GM21528 (cell line): Measurements from ENCODE around the gene KY.

Experiments used
- ATAC-seq: cut with Tn5 transposase; IDR thresholded peaks from one replicate; pipeline ENCODE4 v1.9.1; 2021; ENCODE audit warnings: mild to moderate bottlenecking, moderate library complexity; ENCODE audit not compliant: unreplicated experiment, low FRiP score

KY gene

GRCh38 chr3:134650431-134651346 is at the start of gene KY:
TSS of gene KY (minus strand) at chr3:134651022. CDS start at chr3:134650960, 62 bp downstream.
- ATAC-seq, result no peak

GRCh38 chr3:134699721-134700120 is 48.9 kb upstream of the KY start:
- no peak for ATAC-seq

GRCh38 chr3:134699141-134699711 is 48.4 kb upstream of the KY start:
- ATAC-seq, result no peak

- ATAC-seq, result no peak
These were observed 47.2 kb upstream of the KY start for GRCh38 chr3:134697830-134698689.

GRCh38 chr3:134696155-134696554 is 45.3 kb upstream of the KY start:
- ATAC-seq, result no peak

GRCh38 chr3:134694946-134695543 is 44.2 kb upstream of the KY start:
- ATAC-seq, result no peak

GRCh38 chr3:134694466-134694865 is 43.6 kb upstream of the KY start:
- no peak for ATAC-seq

- ATAC-seq, result no peak
These were observed 43.0 kb upstream of the KY start for GRCh38 chr3:134693804-134694203.

GRCh38 chr3:134693226-134693625 is 42.4 kb upstream of the KY start:
- no peak for ATAC-seq

GRCh38 chr3:134690226-134690625 is 39.4 kb upstream of the KY start:
- no peak for ATAC-seq

GRCh38 chr3:134687642-134688041 is 36.8 kb upstream of the KY start:
- no peak for ATAC-seq

- ATAC-seq, result no peak
These were observed 35.3 kb upstream of the KY start for GRCh38 chr3:134685929-134686802.

GRCh38 chr3:134682196-134682880 is 31.5 kb upstream of the KY start:
- ATAC-seq, result no peak

GRCh38 chr3:134681522-134681900 is 30.7 kb upstream of the KY start:
- no peak for ATAC-seq

- ATAC-seq, result no peak
These were observed 30.1 kb upstream of the KY start for GRCh38 chr3:134680796-134681521.

GRCh38 chr3:134677987-134678308 is 27.1 kb upstream of the KY start:
- no peak for ATAC-seq

GRCh38 chr3:134677196-134677986 is 26.6 kb upstream of the KY start:
- no peak for ATAC-seq

- no peak for ATAC-seq
These were observed 25.0 kb upstream of the KY start for GRCh38 chr3:134675726-134676256.
